HepG2 (cell line): ENCODE measurements around the gene SIRT6. TPM values are rescaled to one million over a fixed set of nuclear protein-coding genes. Genes with fewer than 3 reads are reported as not detected.
A peak's percentile ranks its signal among the peaks of the same experiment; 100 is the strongest.

Source experiments
- EHMT2 ChIP-seq: fragments of 200-600 bp; sonication (generic); IDR thresholded peaks from 2 replicates; pipeline ENCODE4 v1.7.0; 2017; ENCODE audit warnings: antibody characterized with exemption, low read depth, low read length, borderline replicate concordance
- KDM1A ChIP-seq: IDR thresholded peaks from 2 replicates; pipeline ENCODE4 v1.6.1; 2016; ENCODE audit warnings: missing compliant biosample characterization
- MED1 ChIP-seq: sonication (generic); formaldehyde crosslinking; IDR thresholded peaks from 2 replicates; pipeline ENCODE4 v1.4.0; 2020; ENCODE audit warnings: missing genetic modification reagents
- NR2C2 ChIP-seq: sonication (generic); formaldehyde crosslinking; IDR thresholded peaks from 2 replicates; pipeline ENCODE4 v1.4.0; 2020; ENCODE audit warnings: missing genetic modification reagents, mild to moderate bottlenecking, moderate library complexity, borderline replicate concordance
- SRF ChIP-seq: IDR thresholded peaks from 2 replicates; pipeline ENCODE4 v1.6.1; 2011; ENCODE audit warnings: mild to moderate bottlenecking, low read depth, low read length, moderate library complexity
- ZNF101 ChIP-seq: sonication (generic); formaldehyde crosslinking; IDR thresholded peaks from 2 replicates; pipeline ENCODE4 v1.4.0; 2020; ENCODE audit warnings: mild to moderate bottlenecking, low read depth, missing genetic modification reagents, borderline replicate concordance
- ZNF224 ChIP-seq: sonication (generic); formaldehyde crosslinking; IDR thresholded peaks from 2 replicates; pipeline ENCODE4 v1.5.0; 2020; ENCODE audit warnings: mild to moderate bottlenecking, missing genetic modification reagents
- ZNF281 ChIP-seq: sonication (generic); formaldehyde crosslinking; IDR thresholded peaks from 2 replicates; pipeline ENCODE4 v1.4.0; 2020; ENCODE audit warnings: missing genetic modification reagents, borderline replicate concordance
- ZNF569 ChIP-seq: sonication (generic); formaldehyde crosslinking; IDR thresholded peaks from 2 replicates; pipeline ENCODE4 v1.5.0; 2020; ENCODE audit warnings: mild to moderate bottlenecking, missing genetic modification reagents, moderate library complexity, borderline replicate concordance
- polyA plus RNA-seq, 8 experiments: library from polyadenylated mRNA; depleted of rRNA in 3 of 8; stranded (reverse) in 7 of 8; unstranded in 1 of 8; fragments of >200 nt; fragmentation: Illumina TruSeq in 4 of 8; extraction: Trizol in 4 of 8; gene quantifications; 2 replicates each; pipeline versions ENCODE4 v1.2.1 to v1.2.3, GENCODE V29; 2011 to 2016; ENCODE audit warnings: low read depth in 4 of 8, missing spikeins in 1 of 8, mixed read lengths in 1 of 8; ENCODE audit not compliant: insufficient read depth in 1 of 8
- total RNA-seq, 5 experiments: library from RNA; depleted of rRNA; stranded (reverse); fragments of >200 nt; fragmentation: Illumina TruSeq; extraction: Trizol; gene quantifications; 2 replicates each; pipeline ENCODE4 v1.2.3, GENCODE V29; 2016; ENCODE audit warnings: low read depth in 1 of 5
- TF ChIP-seq, protein P1 (sequence below): sonication (generic); formaldehyde crosslinking; IDR thresholded peaks from 2 replicates; pipeline ENCODE4 v1.5.0; 2020; ENCODE audit warnings: mild to moderate bottlenecking, missing genetic modification reagents
- TF ChIP-seq, protein P2 (sequence below): sonication (generic); formaldehyde crosslinking; IDR thresholded peaks from 2 replicates; pipeline ENCODE4 v1.4.0; 2020; ENCODE audit warnings: missing genetic modification reagents
- TF ChIP-seq, protein P3 (sequence below): sonication (generic); formaldehyde crosslinking; IDR thresholded peaks from 2 replicates; pipeline ENCODE4 v1.4.0; 2020; ENCODE audit warnings: missing genetic modification reagents, borderline replicate concordance

The SIRT6 gene
- total and polyA plus RNA-seq, 2 of the 13 experiments (the other 11 are each of a cell fraction or from before 2014, with no cell fraction given): 11.0 to 18.4 TPM

- TF ChIP-seq ZNF281 (CRISPR knock-in tag) (no peak; the same call in 1 of the 2 replicates), ZNF224 (no peak), SRF (no peak), KDM1A (CRISPR knock-in tag) (0 out of 2 replicates have a peak, but pooled peaks have one; percentile 32), NR2C2 (peak; percentile 60; the same call in 1 of the 2 replicates), MED1 (CRISPR knock-in tag) (peak; percentile 69), ZNF569 (CRISPR knock-in tag) (no peak), EHMT2 (no peak), ZNF101 (CRISPR knock-in tag) (no peak)
- TF ChIP-seq, protein P1, sequence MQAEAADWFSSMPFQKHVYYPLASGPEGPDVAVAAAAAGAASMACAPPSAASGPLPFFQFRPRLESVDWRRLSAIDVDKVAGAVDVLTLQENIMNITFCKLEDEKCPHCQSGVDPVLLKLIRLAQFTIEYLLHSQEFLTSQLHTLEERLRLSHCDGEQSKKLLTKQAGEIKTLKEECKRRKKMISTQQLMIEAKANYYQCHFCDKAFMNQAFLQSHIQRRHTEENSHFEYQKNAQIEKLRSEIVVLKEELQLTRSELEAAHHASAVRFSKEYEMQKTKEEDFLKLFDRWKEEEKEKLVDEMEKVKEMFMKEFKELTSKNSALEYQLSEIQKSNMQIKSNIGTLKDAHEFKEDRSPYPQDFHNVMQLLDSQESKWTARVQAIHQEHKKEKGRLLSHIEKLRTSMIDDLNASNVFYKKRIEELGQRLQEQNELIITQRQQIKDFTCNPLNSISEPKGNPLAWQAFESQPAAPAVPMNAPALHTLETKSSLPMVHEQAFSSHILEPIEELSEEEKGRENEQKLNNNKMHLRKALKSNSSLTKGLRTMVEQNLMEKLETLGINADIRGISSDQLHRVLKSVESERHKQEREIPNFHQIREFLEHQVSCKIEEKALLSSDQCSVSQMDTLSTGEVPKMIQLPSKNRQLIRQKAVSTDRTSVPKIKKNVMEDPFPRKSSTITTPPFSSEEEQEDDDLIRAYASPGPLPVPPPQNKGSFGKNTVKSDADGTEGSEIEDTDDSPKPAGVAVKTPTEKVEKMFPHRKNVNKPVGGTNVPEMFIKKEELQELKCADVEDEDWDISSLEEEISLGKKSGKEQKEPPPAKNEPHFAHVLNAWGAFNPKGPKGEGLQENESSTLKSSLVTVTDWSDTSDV: no peak
- TF ChIP-seq, protein P2, sequence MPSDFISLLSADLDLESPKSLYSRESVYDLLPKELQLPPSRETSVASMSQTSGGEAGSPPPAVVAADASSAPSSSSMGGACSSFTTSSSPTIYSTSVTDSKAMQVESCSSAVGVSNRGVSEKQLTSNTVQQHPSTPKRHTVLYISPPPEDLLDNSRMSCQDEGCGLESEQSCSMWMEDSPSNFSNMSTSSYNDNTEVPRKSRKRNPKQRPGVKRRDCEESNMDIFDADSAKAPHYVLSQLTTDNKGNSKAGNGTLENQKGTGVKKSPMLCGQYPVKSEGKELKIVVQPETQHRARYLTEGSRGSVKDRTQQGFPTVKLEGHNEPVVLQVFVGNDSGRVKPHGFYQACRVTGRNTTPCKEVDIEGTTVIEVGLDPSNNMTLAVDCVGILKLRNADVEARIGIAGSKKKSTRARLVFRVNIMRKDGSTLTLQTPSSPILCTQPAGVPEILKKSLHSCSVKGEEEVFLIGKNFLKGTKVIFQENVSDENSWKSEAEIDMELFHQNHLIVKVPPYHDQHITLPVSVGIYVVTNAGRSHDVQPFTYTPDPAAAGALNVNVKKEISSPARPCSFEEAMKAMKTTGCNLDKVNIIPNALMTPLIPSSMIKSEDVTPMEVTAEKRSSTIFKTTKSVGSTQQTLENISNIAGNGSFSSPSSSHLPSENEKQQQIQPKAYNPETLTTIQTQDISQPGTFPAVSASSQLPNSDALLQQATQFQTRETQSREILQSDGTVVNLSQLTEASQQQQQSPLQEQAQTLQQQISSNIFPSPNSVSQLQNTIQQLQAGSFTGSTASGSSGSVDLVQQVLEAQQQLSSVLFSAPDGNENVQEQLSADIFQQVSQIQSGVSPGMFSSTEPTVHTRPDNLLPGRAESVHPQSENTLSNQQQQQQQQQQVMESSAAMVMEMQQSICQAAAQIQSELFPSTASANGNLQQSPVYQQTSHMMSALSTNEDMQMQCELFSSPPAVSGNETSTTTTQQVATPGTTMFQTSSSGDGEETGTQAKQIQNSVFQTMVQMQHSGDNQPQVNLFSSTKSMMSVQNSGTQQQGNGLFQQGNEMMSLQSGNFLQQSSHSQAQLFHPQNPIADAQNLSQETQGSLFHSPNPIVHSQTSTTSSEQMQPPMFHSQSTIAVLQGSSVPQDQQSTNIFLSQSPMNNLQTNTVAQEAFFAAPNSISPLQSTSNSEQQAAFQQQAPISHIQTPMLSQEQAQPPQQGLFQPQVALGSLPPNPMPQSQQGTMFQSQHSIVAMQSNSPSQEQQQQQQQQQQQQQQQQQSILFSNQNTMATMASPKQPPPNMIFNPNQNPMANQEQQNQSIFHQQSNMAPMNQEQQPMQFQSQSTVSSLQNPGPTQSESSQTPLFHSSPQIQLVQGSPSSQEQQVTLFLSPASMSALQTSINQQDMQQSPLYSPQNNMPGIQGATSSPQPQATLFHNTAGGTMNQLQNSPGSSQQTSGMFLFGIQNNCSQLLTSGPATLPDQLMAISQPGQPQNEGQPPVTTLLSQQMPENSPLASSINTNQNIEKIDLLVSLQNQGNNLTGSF (CRISPR knock-in tag): no peak
- TF ChIP-seq, protein P3, sequence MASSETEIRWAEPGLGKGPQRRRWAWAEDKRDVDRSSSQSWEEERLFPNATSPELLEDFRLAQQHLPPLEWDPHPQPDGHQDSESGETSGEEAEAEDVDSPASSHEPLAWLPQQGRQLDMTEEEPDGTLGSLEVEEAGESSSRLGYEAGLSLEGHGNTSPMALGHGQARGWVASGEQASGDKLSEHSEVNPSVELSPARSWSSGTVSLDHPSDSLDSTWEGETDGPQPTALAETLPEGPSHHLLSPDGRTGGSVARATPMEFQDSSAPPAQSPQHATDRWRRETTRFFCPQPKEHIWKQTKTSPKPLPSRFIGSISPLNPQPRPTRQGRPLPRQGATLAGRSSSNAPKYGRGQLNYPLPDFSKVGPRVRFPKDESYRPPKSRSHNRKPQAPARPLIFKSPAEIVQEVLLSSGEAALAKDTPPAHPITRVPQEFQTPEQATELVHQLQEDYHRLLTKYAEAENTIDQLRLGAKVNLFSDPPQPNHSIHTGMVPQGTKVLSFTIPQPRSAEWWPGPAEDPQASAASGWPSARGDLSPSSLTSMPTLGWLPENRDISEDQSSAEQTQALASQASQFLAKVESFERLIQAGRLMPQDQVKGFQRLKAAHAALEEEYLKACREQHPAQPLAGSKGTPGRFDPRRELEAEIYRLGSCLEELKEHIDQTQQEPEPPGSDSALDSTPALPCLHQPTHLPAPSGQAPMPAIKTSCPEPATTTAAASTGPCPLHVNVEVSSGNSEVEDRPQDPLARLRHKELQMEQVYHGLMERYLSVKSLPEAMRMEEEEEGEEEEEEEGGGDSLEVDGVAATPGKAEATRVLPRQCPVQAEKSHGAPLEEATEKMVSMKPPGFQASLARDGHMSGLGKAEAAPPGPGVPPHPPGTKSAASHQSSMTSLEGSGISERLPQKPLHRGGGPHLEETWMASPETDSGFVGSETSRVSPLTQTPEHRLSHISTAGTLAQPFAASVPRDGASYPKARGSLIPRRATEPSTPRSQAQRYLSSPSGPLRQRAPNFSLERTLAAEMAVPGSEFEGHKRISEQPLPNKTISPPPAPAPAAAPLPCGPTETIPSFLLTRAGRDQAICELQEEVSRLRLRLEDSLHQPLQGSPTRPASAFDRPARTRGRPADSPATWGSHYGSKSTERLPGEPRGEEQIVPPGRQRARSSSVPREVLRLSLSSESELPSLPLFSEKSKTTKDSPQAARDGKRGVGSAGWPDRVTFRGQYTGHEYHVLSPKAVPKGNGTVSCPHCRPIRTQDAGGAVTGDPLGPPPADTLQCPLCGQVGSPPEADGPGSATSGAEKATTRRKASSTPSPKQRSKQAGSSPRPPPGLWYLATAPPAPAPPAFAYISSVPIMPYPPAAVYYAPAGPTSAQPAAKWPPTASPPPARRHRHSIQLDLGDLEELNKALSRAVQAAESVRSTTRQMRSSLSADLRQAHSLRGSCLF (CRISPR knock-in tag): no peak
Measured at GRCh38 chr19:4182084-4182810, at the start of gene SIRT6, which contains the start of gene ANKRD24 (continued).
